ENCODE data around the gene GOLGA6L24.
"Not testable (repeated sequence)": the region's sequence is repeated elsewhere in the genome, so short reads cannot be mapped to it uniquely, and the experiment has no call there.

DNA sequence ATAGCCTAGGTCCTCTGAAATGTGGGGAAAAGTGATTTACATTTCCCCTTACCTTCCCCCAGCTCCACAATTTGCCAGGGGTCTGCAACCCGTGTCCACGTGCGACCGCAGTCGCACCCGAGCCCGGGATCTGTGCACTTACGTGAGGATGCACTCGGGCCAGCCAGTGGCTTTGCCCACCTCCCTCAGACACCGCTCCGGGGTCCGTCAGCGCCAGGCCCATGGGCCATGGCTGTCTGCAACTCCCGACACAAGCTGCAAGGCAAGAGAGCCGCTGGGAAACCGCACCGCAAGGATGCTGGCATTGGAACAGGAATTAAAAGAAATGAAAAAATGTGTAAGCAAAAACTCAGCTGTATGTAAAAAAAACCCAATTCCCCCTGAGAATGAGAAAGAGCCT, 7.6 kb upstream of the GOLGA6L24 start:
- TF ChIP-seq, protein P1, sequence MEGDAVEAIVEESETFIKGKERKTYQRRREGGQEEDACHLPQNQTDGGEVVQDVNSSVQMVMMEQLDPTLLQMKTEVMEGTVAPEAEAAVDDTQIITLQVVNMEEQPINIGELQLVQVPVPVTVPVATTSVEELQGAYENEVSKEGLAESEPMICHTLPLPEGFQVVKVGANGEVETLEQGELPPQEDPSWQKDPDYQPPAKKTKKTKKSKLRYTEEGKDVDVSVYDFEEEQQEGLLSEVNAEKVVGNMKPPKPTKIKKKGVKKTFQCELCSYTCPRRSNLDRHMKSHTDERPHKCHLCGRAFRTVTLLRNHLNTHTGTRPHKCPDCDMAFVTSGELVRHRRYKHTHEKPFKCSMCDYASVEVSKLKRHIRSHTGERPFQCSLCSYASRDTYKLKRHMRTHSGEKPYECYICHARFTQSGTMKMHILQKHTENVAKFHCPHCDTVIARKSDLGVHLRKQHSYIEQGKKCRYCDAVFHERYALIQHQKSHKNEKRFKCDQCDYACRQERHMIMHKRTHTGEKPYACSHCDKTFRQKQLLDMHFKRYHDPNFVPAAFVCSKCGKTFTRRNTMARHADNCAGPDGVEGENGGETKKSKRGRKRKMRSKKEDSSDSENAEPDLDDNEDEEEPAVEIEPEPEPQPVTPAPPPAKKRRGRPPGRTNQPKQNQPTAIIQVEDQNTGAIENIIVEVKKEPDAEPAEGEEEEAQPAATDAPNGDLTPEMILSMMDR (conservative IDR thresholded peaks at IDR 0.05; ENCODE audit: low read length) = not testable (repeated sequence)
- TF ChIP-seq EZH2phosphoT487 (IDR thresholded peaks at IDR 0.05; ENCODE audit: borderline replicate concordance) = not testable (repeated sequence)
